PC-3 (cell line): ENCODE results near the gene C1QTNF9. TPM values are rescaled to one million over a fixed set of nuclear protein-coding genes. Genes with fewer than 3 reads are reported as not detected.

ENCODE experiments used
- ATAC-seq: fragments of 200-7000 bp; cut with Tn5 transposase; 2 replicates; pipeline ENCODE4 v1.9.1; 2020; ENCODE audit warnings: mild to moderate bottlenecking, moderate library complexity
- BruUV-seq: library from RNA; stranded (reverse); fragments of 400-500 nt; replicated peaks from 2 replicates; lab custom pipeline; 2021; lab: Mats Ljungman, UMichigan
- CTCF ChIA-PET: fragments of 300-600 bp; sonication (Branson Sonifier 250); formaldehyde crosslinking; loops from one replicate; lab custom pipeline; 2022; ENCODE audit warnings: antibody characterized with exemption; lab: Charles Lee
- POLR2A ChIA-PET: fragments of 300-600 bp; sonication (Branson Sonifier 250); formaldehyde crosslinking; loops from one replicate; lab custom pipeline; 2022; ENCODE audit warnings: antibody characterized with exemption; ENCODE audit not compliant: unreplicated experiment; lab: Charles Lee
- DNase-seq: peaks from one replicate; pipeline ENCODE4 v3.0.0-alpha.2; 2015
- H2AFZ ChIP-seq: fragments of 300-600 bp; sonication (generic); 2 replicates; pipeline ENCODE4 v1.6.0; 2016; ENCODE audit warnings: antibody characterized with exemption, low read length
- H3F3A ChIP-seq: fragments of 300-600 bp; sonication (generic); one replicate; pipeline ENCODE4 v1.6.0; 2017; ENCODE audit warnings: antibody characterized with exemption, low read length, control low read depth, mild to moderate bottlenecking; ENCODE audit not compliant: unreplicated experiment
- H3K27ac ChIP-seq: fragments of 300-600 bp; sonication (generic); 2 replicates; pipeline ENCODE4 v1.5.1; 2016; ENCODE audit warnings: mild to moderate bottlenecking, low read length
- H3K27me3 ChIP-seq: fragments of 300-600 bp; sonication (generic); 2 replicates; pipeline ENCODE4 v1.6.1; 2016; ENCODE audit warnings: low read length, mixed read lengths
- H3K36me3 ChIP-seq: fragments of 300-600 bp; sonication (generic); 2 replicates; pipeline ENCODE4 v1.6.1; 2016; ENCODE audit warnings: low read depth, mixed run types, low read length, mixed read lengths
- H3K4me1 ChIP-seq: fragments of 300-600 bp; sonication (generic); 2 replicates; pipeline ENCODE4 v1.5.1; 2016; ENCODE audit warnings: low read length; ENCODE audit not compliant: insufficient read depth
- H3K4me2 ChIP-seq: fragments of 300-600 bp; sonication (generic); 2 replicates; pipeline ENCODE4 v1.6.0; 2016; ENCODE audit warnings: low read length
- H3K4me3 ChIP-seq: fragments of 300-600 bp; sonication (generic); 2 replicates; pipeline ENCODE4 v1.5.1; 2016; ENCODE audit warnings: mild to moderate bottlenecking, low read length, mixed read lengths
- H3K79me2 ChIP-seq: fragments of 300-600 bp; sonication (generic); 2 replicates; pipeline ENCODE4 v1.6.1; 2017; ENCODE audit warnings: low read length, mixed read lengths
- H3K9ac ChIP-seq: fragments of 300-600 bp; sonication (generic); 2 replicates; pipeline ENCODE4 v1.6.0; 2016; ENCODE audit warnings: mild to moderate bottlenecking, low read length
- H3K9me2 ChIP-seq: fragments of 300-600 bp; sonication (generic); replicated peaks from 2 replicates; pipeline ENCODE4 v1.6.1; 2016; ENCODE audit warnings: mixed run types, low read length, mixed read lengths
- H3K9me3 ChIP-seq: fragments of 300-600 bp; sonication (generic); 2 replicates; pipeline ENCODE4 v1.6.1; 2016; ENCODE audit warnings: low read length, mixed read lengths
- H4K20me1 ChIP-seq: fragments of 300-600 bp; sonication (generic); 2 replicates; pipeline ENCODE4 v1.6.1; 2016; ENCODE audit warnings: low read length, mixed read lengths
- CTCF ChIP-seq: fragments of 300-600 bp; sonication (generic); conservative IDR thresholded peaks from 2 replicates; pipeline ENCODE4 v1.5.1; 2017; ENCODE audit warnings: antibody characterized with exemption, low read depth, mild to moderate bottlenecking, low read length
- EZH2 ChIP-seq: fragments of 300-600 bp; sonication (generic); IDR thresholded peaks from one replicate; pipeline ENCODE4 v1.6.1; 2017; ENCODE audit warnings: antibody characterized with exemption, mild to moderate bottlenecking, low read length; ENCODE audit not compliant: unreplicated experiment
- EZH2phosphoT487 ChIP-seq: fragments of 300-600 bp; sonication (generic); IDR thresholded peaks from 2 replicates; pipeline ENCODE4 v1.6.1; 2018; ENCODE audit warnings: mild to moderate bottlenecking, antibody characterized with exemption, low read length, borderline replicate concordance
- intact Hi-C: fragments of 100-400 bp; cut with micrococcal nuclease; formaldehyde crosslinking; loops from 2 replicates; pipeline ENCODE4 v1.9.0; 2023
- total RNA-seq: library from RNA; depleted of rRNA; stranded (reverse); fragments of >200 nt; gene quantifications from 2 replicates; pipeline ENCODE4 v1.2.3, GENCODE V29; 2014

The C1QTNF9 gene
- total RNA-seq, 1 experiment from 2014 or later: 0.11 TPM

- Histone ChIP-seq H2AFZ (no peak overlapping the region), H4K20me1 (no peaks in the 10 kb centered on the region), H3K4me2 (no peak overlapping the region), H3K79me2 (no peaks in the 10 kb centered on the region), H3K27ac (no peak overlapping the region), H3K9me3 (no peaks in the 10 kb centered on the region), H3F3A (no peaks in the 10 kb centered on the region), H3K4me3 (no peak overlapping the region), H3K4me1 (no peaks in the 10 kb centered on the region), H3K9ac (no peak overlapping the region), H3K36me3 (no peaks in the 10 kb centered on the region), H3K27me3 (no peaks in the 10 kb centered on the region), H3K9me2 (no peaks in the 10 kb centered on the region)
- POLR2A ChIA-PET: no interaction called here
- ATAC-seq: no peak
- BruUV-seq: no TSS peak
- CTCF ChIA-PET: no interaction called here
- no peak for TF ChIP-seq CTCF
- TF ChIP-seq EZH2phosphoT487: no peak
- TF ChIP-seq EZH2: no peak
- no peak for DNase-seq
- intact Hi-C loops: no loop called here
These were observed 51.7 kb downstream of the C1QTNF9 start for GRCh38 chr13:24361113-24361512.

GRCh38 chr13:24361852-24362366 lies 52.5 kb downstream of the C1QTNF9 start:
- intact Hi-C loops: no loop called here
- Histone ChIP-seq H3F3A (no peaks in the 10 kb centered on the region), H4K20me1 (no peaks in the 10 kb centered on the region), H3K27me3 (no peaks in the 10 kb centered on the region), H3K4me2 (no peak overlapping the region), H3K4me3 (no peak overlapping the region), H3K36me3 (no peaks in the 10 kb centered on the region), H3K4me1 (no peaks in the 10 kb centered on the region), H3K9ac (no peak overlapping the region), H3K9me3 (no peaks in the 10 kb centered on the region), H3K9me2 (no peaks in the 10 kb centered on the region), H2AFZ (no peak overlapping the region), H3K27ac (no peak overlapping the region), H3K79me2 (no peaks in the 10 kb centered on the region)
- TF ChIP-seq EZH2 (no peak), CTCF (no peak), EZH2phosphoT487 (no peak)
- POLR2A ChIA-PET: no interaction called here
- ATAC-seq (no peak), DNase-seq (no peak)
- CTCF ChIA-PET: no interaction called here
- BruUV-seq: no TSS peak

GRCh38 chr13:24362435-24362952 lies 53.1 kb downstream of the C1QTNF9 start:
- Histone ChIP-seq H3K79me2 (no peaks in the 10 kb centered on the region), H3K36me3 (no peaks in the 10 kb centered on the region), H3K9me3 (no peaks in the 10 kb centered on the region), H3K9ac (no peak overlapping the region), H3K4me1 (no peaks in the 10 kb centered on the region), H3F3A (no peaks in the 10 kb centered on the region), H3K9me2 (no peaks in the 10 kb centered on the region), H3K27ac (no peak overlapping the region), H3K4me3 (no peak overlapping the region), H3K27me3 (no peaks in the 10 kb centered on the region), H4K20me1 (no peaks in the 10 kb centered on the region), H2AFZ (no peak overlapping the region), H3K4me2 (no peak overlapping the region)
- intact Hi-C loops: no loop called here
- POLR2A ChIA-PET: no interaction called here
- DNase-seq: no peak
- ATAC-seq: no peak
- BruUV-seq: no TSS peak
- TF ChIP-seq EZH2phosphoT487 (no peak), CTCF (no peak), EZH2 (no peak)
- CTCF ChIA-PET: no interaction called here
